Measurements from ENCODE around the gene GYG2.

GRCh38 chrX:2828959-2829411, 255 bp downstream of the GYG2 start:
- TF ChIP-seq CTCF (IDR thresholded peaks at IDR 0.05; ENCODE audit: extremely low read depth in 1 of 2, insufficient read depth in 1 of 2, low read depth in 1 of 2, low read length in 2 of 2) (no peak), POLR2AphosphoS5 (IDR thresholded peaks at IDR 0.05; ENCODE audit: insufficient read depth, low read depth, low read length) (no peak), EZH2 (IDR thresholded peaks at IDR 0.05; ENCODE audit: borderline replicate concordance, low read depth, low read length, severe bottlenecking) (no peak), POLR2A (IDR thresholded peaks at IDR 0.05; ENCODE audit: low read depth, low read length) (no peak)
